Effector CD8-positive, alpha-beta T cell (primary cell): ENCODE results near the gene HIP1.
"Not testable (repeated sequence)": the region's sequence is repeated elsewhere in the genome, so short reads cannot be mapped to it uniquely, and the experiment has no call there.

Experiments used
- DNase-seq: peaks from one replicate; lab custom pipeline; 2025; lab: John Stamatoyannopoulos, UW

HIP1 gene

GRCh38 chr7:75739796-75740672 lies 1.3 kb upstream of the HIP1 start:
- no peak for DNase-seq

- peak; percentile 99 for DNase-seq
Measured at GRCh38 chr7:75738975-75739795, 444 bp upstream of the HIP1 start.

- no peak for DNase-seq
Measured at GRCh38 chr7:75737856-75738603, 711 bp downstream of the HIP1 start.

GRCh38 chr7:75735581-75736350 lies 3.0 kb downstream of the HIP1 start:
- DNase-seq: no peak

GRCh38 chr7:75734586-75735458 lies 3.9 kb downstream of the HIP1 start:
- no peak for DNase-seq

GRCh38 chr7:75732764-75733630 lies 5.7 kb downstream of the HIP1 start:
- no peak for DNase-seq

- no peak for DNase-seq
Measured at GRCh38 chr7:75732016-75732521, 6.7 kb downstream of the HIP1 start.

- no peak for DNase-seq
Measured at GRCh38 chr7:75729851-75730274, 8.9 kb downstream of the HIP1 start.

GRCh38 chr7:75727881-75728593 lies 10.7 kb downstream of the HIP1 start:
- no peak for DNase-seq

GRCh38 chr7:75727351-75727750 lies 11.4 kb downstream of the HIP1 start:
- not testable (repeated sequence) for DNase-seq

GRCh38 chr7:75725306-75725705 lies 13.4 kb downstream of the HIP1 start:
- no peak for DNase-seq

GRCh38 chr7:75723444-75723843 lies 15.3 kb downstream of the HIP1 start:
- DNase-seq: no peak

GRCh38 chr7:75722373-75722772 lies 16.4 kb downstream of the HIP1 start:
- no peak for DNase-seq

- not testable (repeated sequence) for DNase-seq
Measured at GRCh38 chr7:75721922-75722321, 16.8 kb downstream of the HIP1 start.

- no peak for DNase-seq
Measured at GRCh38 chr7:75721426-75721825, 17.3 kb downstream of the HIP1 start.

- no peak for DNase-seq
Measured at GRCh38 chr7:75719626-75720025, 19.1 kb downstream of the HIP1 start.

- no peak for DNase-seq
Measured at GRCh38 chr7:75718390-75719031, 20.2 kb downstream of the HIP1 start.

GRCh38 chr7:75717746-75718145 lies 21.0 kb downstream of the HIP1 start:
- not testable (repeated sequence) for DNase-seq
